Right atrium auricular region (tissue), 2 donors: Measurements from ENCODE around the gene REEP1. TPM values are rescaled to one million over a fixed set of nuclear protein-coding genes. Genes with fewer than 3 reads are reported as not detected.
A peak's percentile ranks its signal among the peaks of the same experiment; 100 is the strongest.

Experiments
- DNase-seq: peaks from one replicate; pipeline ENCODE4 v3.0.0-alpha.2; 2019; ENCODE audit warnings: low spot score
- H3K27ac ChIP-seq, 2 donors: fragments of 200-600 bp; sonication (generic); 1 replicate in 1 of 2; 2 replicates in 1 of 2; pipeline ENCODE4 v1.5.1; 2016 to 2019
- H3K27me3 ChIP-seq, 2 donors: fragments of 200-600 bp; sonication (generic); one replicate each; pipeline versions ENCODE4 v1.5.1 to v1.6.0; 2017 to 2019
- H3K36me3 ChIP-seq: fragments of 200-600 bp; sonication (generic); one replicate; pipeline ENCODE4 v1.5.1; 2016
- H3K4me1 ChIP-seq, 2 donors: fragments of 200-600 bp; sonication (generic); one replicate each; pipeline versions ENCODE4 v1.5.1 to v1.6.0; 2017 to 2019
- H3K4me3 ChIP-seq, 2 donors: fragments of 200-600 bp; sonication (generic); 1 replicate in 1 of 2; 2 replicates in 1 of 2; pipeline ENCODE4 v1.5.1; 2017 to 2019; ENCODE audit warnings: mild to moderate bottlenecking in 1 of 2, moderate library complexity in 1 of 2
- H3K9me3 ChIP-seq, 2 donors: fragments of 200-600 bp; sonication (generic); one replicate each; pipeline ENCODE4 v1.5.1; 2019
- total RNA-seq, 2 donors: library from RNA; depleted of rRNA; stranded (reverse); fragments of >200 nt; gene quantifications; one replicate each; pipeline ENCODE4 v1.1.0, GENCODE V29; 2016
- TF ChIP-seq, protein P1 (sequence below), 2 donors: fragments of 200-600 bp; sonication (generic); IDR thresholded peaks; one replicate each; pipeline ENCODE4 v1.5.1; 2019; ENCODE audit warnings: antibody characterized with exemption in 2 of 2

REEP1 gene
- total RNA-seq, 2 donors from 2014 or later = 29.4 to 34.2 TPM

GRCh38 chr2:86300496-86300895 is 36.9 kb downstream of the REEP1 start:
- peak overlapping the region in 1 of 2 donors; percentile 43 for H3K27ac ChIP-seq
- TF ChIP-seq, protein P1, sequence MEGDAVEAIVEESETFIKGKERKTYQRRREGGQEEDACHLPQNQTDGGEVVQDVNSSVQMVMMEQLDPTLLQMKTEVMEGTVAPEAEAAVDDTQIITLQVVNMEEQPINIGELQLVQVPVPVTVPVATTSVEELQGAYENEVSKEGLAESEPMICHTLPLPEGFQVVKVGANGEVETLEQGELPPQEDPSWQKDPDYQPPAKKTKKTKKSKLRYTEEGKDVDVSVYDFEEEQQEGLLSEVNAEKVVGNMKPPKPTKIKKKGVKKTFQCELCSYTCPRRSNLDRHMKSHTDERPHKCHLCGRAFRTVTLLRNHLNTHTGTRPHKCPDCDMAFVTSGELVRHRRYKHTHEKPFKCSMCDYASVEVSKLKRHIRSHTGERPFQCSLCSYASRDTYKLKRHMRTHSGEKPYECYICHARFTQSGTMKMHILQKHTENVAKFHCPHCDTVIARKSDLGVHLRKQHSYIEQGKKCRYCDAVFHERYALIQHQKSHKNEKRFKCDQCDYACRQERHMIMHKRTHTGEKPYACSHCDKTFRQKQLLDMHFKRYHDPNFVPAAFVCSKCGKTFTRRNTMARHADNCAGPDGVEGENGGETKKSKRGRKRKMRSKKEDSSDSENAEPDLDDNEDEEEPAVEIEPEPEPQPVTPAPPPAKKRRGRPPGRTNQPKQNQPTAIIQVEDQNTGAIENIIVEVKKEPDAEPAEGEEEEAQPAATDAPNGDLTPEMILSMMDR (IDR thresholded peaks at IDR 0.05) = no peak

DNA sequence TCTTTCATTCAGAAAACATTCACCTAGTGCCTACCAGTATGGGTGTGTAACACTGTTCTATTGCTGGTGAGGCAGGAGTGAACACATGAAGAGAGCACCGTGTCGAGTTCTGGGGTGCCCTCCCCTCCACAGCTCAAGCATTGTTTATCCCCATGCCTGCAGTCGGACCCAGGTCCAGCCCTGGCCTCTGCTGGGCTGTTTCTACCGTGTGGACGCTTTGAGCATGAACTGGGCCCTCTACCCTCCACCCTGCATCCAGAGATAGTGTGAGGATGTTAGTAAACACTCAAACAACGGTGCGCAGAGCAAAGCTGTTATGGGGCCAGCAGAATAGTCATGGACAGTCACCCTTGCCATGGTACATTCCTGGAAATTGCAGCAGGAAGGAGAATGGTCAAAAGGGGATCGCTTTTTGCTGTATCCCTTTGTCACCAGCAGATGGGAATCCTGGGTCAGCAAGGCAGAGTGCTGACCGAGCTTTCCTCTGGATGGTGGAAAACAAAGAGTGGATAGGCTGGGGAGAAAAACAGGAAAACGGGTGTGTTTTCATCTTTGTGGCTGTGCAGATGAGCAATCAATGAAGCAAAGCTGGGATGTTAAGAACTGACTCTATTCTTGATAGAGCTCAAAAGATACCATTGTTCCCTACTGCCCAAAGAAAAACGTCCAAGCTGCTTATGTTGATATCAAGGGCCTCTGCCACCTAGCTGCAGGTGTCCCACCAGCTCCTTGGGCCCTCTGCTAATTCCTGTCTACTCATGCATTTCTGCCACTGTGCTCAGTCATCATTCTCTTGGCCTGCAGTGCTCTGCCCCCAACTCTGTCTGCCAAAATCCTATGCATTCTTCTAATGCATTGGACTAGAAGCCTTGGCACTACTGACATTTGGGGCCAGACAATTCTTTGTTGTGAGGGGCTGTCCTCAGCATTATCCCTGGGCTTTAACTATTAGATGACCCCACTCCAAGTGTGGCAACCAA is 38.7 kb downstream of the REEP1 start:
- H3K27me3 ChIP-seq = no peaks in the 10 kb centered on the region
- H3K27ac ChIP-seq = peak overlapping the region; percentile 14 to 62
- peaks cover 0 to 58% of the 10 kb centered on the region in 2 donors for H3K4me1 ChIP-seq
- peak; percentile 26 for DNase-seq
- no peak overlapping the region for H3K4me3 ChIP-seq
- TF ChIP-seq, protein P1 (IDR thresholded peaks at IDR 0.05) = peak in 1 of 2 donors; percentile 66
- no peaks in the 10 kb centered on the region for H3K9me3 ChIP-seq
- H3K36me3 ChIP-seq = no peaks in the 10 kb centered on the region

More at GRCh38 chr2:86300496-86300895, 36.9 kb downstream of the REEP1 start:
- no peak for DNase-seq
- no peak overlapping the region for H3K4me3 ChIP-seq
- no peaks in the 10 kb centered on the region for H3K27me3 ChIP-seq
- no peaks in the 10 kb centered on the region for H3K36me3 ChIP-seq
- no peaks in the 10 kb centered on the region for H3K9me3 ChIP-seq
- peaks cover 0 to 55% of the 10 kb centered on the region in 2 donors for H3K4me1 ChIP-seq

DNA sequence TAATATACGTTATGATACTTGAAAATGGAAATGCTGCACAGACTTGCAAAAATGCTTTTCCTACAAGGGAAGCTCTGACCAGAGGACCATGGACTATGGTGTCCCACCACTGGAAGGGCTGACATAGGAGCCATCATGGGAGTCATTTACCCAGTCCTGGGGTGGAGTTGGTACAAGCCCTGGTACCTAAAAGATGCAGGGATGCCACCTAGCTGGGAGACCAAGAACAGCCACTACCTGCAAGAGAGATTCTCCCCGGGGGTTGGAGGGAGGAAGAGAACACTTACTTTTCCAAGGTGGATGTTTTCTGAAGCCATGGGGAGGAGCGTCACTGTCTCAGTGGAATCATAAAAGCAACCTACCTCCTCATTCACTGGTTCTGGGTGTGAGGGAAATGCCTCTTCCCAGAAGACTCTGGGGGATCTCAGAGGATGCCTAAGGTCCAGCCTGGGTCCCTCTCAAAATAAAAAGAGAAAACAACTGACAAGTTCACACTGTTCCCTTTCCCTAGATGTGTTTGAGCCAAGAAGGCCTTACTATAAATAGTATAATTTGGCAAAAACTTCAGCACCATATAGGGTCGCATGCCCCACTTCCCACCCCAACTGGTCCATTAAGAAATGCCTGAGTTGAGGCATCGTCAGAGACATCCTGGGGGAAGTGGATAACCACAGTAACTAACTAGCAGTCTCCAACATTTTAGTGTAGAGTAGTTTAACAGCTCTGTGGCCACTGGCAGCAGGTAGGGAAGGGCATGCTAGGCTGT is 39.9 kb downstream of the REEP1 start:
- Histone ChIP-seq H3K27me3 (no peaks in the 10 kb centered on the region), H3K36me3 (no peaks in the 10 kb centered on the region), H3K9me3 (no peaks in the 10 kb centered on the region), H3K4me3 (no peak overlapping the region), H3K4me1 (peaks cover 0 to 63% of the 10 kb centered on the region in 2 donors), H3K27ac (peak overlapping the region; percentile 17 to 62)
- DNase-seq = no peak
- TF ChIP-seq, protein P1 (IDR thresholded peaks at IDR 0.05) = peak in 1 of 2 donors; percentile 53

DNA sequence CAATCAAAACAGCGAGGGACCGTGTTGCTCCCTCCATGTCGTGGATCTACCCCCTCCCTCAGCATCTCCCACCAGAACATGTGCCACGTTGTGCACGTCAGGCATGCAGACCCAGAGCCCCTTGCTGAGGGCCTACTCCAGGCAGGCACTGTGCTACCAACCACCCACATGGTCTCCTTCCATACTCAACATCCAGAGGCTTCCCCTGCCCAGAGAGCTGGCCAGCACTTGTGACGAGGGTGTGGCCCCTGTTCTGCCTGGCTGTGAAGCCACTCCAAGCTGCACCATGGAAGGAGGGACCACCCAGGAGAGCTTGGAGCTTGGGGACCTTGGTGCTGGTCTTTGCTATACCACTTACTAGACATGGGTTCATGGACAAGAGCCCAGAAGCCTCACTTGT is 40.5 kb downstream of the REEP1 start:
- no peak for DNase-seq
- peaks cover 0 to 57% of the 10 kb centered on the region in 2 donors for H3K4me1 ChIP-seq
- peak overlapping the region; percentile 17 to 62 for H3K27ac ChIP-seq
- no peaks in the 10 kb centered on the region for H3K27me3 ChIP-seq
- H3K36me3 ChIP-seq = no peaks in the 10 kb centered on the region
- no peaks in the 10 kb centered on the region for H3K9me3 ChIP-seq
- TF ChIP-seq, protein P1 (IDR thresholded peaks at IDR 0.05) = no peak
- no peak overlapping the region for H3K4me3 ChIP-seq

- no peak overlapping the region for H3K27ac ChIP-seq
- no peaks in the 10 kb centered on the region for H3K9me3 ChIP-seq
- no peak overlapping the region for H3K4me3 ChIP-seq
- H3K27me3 ChIP-seq = no peaks in the 10 kb centered on the region
- TF ChIP-seq, protein P1 (IDR thresholded peaks at IDR 0.05) = no peak
- H3K4me1 ChIP-seq = peaks cover 0 to 44% of the 10 kb centered on the region in 2 donors
- no peaks in the 10 kb centered on the region for H3K36me3 ChIP-seq
- DNase-seq = no peak
Measured at GRCh38 chr2:86295066-86295465, 42.4 kb downstream of the REEP1 start.
